ENCODE measurements around the gene SH3BP2.
A peak's percentile ranks its signal among the peaks of the same experiment; 100 is the strongest.

SH3BP2 gene

DNA sequence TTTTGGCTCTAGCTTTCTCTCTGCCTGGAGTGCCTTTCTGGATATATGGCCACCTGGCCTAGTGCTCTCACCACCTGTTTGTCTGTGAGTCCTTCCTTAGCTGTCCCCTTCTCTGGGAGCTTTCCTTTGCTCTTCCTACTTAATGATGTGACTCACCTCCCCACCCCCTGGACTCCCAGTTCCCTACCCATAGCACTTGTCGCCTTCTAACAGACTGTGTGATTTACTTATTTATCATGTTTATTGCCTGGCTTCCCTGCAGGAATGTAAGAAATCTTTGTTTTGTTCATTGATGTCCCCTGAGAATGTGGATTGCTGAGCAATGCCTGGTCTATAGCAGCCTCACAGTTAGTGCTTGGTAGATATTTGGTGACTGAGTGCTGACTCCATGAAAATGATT is 69.6 kb downstream of the SH3BP2 start:
- no peak for DNase-seq
- intact Hi-C loops (cut with DNase I) = no loop called here

DNA sequence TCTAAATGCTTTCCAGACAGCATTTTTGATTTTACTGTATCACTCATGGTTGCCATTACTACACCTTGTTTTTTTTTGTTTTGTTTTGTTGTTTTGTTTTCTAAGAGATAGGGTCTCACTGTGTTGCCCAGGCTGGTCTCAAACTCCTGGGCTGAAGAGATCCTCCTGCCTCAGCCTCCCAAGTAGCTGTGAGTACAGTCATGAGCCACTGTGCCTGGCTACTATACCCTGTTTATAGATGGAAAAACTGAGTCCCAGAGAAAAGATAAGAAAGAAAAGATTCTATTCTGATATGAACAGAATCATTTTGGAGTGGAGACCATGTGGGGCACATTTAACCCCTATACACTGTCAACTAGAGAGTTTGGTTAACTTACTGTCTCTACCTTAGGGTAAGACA is 70.8 kb downstream of the SH3BP2 start:
- no peak for DNase-seq
- intact Hi-C loops (cut with DNase I) = no loop called here

DNA sequence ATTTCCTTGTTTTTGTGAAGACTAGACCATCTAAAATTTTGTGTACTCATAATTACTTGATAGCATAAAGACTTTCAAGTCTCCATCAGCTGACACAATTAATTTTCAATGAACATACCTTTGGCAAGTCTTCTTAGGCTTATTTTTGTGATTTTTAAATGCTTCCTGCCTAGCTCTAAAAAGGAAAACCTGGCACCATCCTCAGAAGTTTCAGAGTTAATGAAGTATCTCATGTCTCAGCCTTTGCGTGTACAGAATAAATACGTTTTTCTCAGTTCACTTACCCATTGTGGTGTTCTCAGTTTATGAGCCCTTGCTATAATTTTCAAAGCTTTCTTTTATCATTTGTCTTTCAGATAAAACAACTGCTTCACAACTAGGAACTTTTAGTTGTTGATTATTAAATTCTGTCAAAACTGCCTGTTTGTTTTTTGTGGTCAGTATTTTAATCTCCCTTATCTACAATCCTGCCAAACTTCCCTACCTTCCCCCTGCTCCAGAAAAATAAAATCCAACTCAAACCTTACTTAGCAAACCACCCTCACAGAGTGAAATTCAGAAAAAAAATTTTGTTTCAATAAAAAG is 72.4 kb downstream of the SH3BP2 start:
- DNase-seq = no peak
- intact Hi-C loops (cut with DNase I) = no loop called here

DNA sequence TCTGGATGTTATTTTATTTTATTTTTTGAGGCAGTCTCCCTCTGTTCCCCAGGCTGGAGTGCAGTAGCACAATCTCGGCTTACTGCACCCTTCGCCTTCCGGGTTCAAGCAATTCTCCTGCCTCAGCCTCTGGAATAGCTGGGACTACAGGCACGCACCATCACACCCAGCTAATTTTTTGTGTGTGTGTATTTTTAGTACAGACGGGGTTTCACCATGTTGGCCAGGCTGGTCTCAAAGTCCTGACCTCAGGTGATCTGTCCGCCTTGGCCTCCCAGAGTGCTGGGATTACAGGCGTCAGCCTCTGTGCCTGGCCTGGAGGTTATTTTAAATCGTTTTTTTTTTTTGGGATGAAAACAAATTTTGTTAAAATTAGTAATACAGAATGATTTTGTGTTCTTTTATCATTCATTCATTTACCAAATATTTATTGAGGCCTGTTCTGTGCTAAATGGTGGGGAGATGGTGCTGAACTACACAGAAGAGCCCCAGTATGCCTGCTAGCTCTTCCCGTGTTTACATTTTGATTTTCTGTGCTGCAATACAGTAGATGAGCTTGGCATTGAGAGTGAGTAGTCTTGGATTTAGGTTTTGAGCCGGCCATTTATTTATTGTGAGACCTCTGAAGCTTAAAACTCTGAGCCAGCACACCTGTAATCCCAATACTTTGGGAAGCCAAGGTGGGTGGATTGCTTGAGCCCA is 73.4 kb downstream of the SH3BP2 start:
- DNase-seq = no peak
- intact Hi-C loops (cut with DNase I) = no loop called here

DNA sequence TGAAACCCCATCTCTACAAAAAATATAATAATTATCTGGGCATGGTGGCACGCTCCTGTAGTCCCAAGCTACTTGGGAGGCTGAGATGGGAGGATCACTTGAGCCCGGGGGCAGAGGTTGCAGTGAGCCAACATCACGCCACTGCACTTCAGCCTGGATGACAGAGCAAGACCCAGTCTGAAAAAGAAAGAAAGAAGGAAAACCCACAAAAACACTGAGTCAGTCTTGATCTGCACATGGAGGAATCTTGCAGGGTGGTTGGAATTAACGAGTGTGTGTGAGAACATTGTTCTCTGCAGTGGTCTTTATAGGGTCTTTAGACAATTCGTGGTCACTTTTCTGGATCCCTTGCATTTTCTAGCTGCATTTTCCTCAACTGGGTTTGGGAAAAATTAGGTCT is 74.0 kb downstream of the SH3BP2 start:
- intact Hi-C loops (cut with DNase I) = no loop called here
- DNase-seq = no peak

DNA sequence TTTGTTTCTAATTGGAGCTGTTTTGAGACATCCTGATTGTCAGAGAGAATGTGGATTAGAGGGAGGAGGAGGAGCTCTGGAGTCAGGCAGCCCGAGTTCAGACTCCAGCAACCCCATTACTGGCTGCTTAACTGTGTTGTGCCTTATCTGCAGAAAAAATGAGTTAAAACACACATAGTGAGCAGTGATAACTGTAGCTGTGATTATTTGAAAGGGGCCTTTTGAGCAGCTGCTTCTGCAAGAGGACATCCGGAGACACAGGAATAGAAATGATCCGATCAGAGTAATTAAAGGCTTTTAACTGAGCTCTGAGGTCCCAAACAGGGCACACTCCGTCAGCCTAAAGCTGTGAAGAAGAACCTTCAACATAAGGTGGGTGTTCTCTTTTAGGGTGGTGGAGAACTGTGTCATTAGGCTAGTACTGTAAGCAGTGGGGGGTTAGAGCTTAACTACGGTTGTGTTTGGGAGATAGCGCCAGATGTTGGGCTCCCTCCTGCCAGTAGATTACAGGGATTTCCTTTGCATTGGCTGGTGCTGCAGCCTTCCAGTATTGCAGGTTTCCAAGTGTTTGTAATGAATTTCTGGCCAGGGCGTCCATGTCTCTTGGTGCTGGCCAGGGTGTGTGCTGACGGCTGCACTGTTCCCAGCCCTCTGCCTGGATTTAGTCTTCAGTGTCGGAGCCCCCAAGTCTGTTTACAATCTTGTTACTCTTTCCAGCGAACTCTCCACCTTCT is 75.0 kb downstream of the SH3BP2 start:
- peak in 1 of 10 donors; percentile 67 for DNase-seq
- intact Hi-C loops (cut with DNase I) = no loop called here

DNA sequence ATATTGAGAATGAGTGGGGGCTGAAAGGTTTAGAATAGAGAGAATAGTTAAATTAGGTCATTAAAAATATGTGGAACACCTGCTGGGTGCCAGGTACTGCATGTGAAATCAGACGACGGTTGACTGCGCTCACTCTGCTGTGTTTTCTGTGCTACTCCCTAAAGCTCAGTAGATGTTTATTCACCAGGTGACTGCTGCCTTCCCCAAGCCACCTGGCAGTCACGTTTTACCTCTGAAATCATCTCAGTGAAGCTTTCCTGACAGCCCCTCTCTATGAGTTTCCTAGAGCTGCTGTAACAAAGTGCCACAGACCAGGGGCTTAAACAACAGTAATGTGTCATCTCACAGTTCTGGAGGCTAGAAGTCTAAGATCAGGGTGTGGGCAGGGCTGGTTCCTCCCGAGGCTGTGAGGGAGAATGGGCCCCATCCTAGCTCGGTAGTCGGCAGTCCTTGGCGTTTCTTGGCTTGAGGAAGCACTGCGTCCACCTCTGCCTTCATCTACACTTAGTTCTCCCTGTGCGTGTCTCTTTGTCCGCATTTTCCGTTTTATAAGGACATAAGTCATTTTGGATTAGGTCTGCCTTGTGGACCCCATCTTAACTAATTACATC is 76.1 kb downstream of the SH3BP2 start:
- intact Hi-C loops (cut with DNase I) = no loop called here
- peak in 1 of 10 donors; percentile 46 for DNase-seq

DNA sequence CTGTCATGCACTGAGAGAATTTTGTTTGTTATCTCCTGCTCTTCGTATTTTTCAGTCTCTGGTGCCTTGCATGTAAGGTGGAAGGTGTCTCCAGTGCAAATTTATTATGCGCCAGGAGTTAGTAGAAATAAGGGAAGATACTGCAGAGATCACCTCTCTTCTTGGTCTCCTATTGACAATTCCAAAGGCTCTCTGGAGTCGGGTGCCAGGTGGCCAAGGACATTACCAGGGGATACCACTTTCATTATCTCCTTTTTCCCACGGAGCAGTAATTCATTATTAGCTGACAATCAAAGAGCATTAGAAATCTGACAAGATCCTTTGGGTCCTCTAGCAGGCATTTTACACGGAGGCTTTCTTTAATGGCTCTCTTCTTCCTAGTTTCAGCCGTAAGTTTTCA is 76.8 kb downstream of the SH3BP2 start:
- no peak for DNase-seq
- intact Hi-C loops (cut with DNase I) = no loop called here

DNA sequence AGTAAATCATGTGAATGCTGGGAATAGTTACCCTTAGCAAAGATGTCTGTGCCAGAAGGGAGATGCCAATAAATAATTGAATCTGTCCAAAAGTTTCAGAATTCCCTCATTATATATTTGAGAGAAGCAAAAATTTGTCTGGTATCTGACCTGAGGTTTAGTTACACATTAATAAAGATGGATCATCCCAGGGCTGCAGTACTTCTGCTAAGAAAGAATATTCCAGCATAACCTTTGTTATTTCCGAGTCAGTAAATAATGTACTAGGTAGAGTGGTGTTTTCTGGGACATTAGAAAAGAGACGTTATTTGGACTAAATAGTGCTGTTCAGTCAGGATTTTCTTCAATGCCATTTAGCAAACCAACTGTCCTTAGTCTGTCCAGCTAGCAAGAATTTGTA is 77.2 kb downstream of the SH3BP2 start:
- DNase-seq = no peak
- intact Hi-C loops (cut with DNase I) = no loop called here

DNA sequence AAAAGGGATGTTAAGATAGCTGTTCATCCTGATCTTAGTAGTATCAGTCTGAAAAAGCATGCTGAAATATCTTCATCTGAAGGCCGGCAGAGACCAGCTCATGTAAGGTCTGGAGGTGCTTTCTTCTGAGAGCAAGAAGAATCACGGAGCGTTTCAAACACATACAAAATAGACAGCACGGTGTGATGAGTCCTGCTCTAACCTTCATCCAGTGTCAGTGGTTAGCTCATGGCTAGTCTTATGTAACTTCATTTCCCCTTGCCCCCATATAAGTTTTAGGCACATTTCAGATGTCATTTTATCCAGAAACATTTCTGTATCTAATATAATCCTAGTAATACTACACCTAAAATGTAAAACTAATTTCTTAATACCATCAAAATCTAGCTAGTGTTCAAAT is 78.6 kb downstream of the SH3BP2 start:
- intact Hi-C loops (cut with DNase I) = no loop called here
- DNase-seq = no peak

DNA sequence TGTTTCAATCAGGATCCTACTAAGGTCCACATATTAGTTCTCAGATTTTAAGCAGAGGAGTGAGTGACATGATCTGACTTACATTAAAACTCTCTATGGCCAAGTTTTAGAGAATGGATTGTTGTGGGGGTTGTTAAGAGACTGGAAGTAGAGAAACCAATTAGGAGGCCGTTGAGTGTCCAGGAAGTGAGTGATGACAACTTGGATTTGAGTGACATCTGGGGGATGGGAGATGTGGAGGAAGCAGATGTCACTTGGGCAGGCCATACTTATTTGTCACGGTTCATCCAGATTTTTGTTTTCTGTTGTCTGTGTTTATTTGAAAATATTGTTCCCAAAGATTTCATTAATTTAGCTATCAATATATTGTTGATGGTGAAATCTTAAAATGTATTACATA is 79.0 kb downstream of the SH3BP2 start:
- intact Hi-C loops (cut with DNase I) = no loop called here
- no peak for DNase-seq

DNA sequence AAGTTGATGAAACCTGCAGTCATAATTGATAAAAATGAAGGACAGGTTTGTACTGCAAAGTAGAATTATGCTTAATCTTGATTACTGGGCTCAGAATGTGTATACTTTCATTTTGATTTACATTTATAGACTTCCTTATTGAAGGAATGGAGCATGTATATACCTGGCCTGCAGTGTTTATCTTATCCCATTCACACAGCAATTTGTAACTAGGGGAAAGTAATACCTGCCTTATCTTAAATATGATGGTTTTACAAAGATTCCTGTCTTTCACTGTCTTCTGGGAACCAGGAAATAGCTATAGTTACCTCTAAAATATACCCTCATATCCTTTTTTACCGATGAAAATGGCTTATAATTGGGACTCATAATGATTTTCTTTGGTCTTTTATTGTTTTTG is 80.4 kb downstream of the SH3BP2 start:
- intact Hi-C loops (cut with DNase I) = no loop called here
- no peak for DNase-seq

DNA sequence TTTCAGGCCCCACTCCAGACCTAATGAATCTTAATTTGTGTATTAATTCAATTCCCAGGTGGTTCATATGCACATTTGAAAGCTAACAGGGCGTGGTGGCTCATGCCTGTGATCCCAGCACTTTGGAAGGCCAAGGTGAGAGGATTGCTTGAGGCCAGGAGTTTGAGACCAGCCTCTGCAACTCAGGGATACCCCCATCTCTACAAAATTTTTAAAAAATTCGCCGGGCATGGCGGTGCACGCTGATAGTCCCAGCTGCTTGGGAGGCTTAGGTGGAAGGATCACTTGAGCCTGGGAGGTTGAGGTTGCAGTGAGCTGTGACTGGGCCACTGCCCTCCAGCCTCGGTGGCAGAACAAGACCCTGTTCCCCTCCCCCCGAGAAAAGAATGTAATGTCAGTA is 82.0 kb downstream of the SH3BP2 start:
- intact Hi-C loops (cut with DNase I) = no loop called here
- peak in 1 of 10 donors; percentile 42 for DNase-seq

DNA sequence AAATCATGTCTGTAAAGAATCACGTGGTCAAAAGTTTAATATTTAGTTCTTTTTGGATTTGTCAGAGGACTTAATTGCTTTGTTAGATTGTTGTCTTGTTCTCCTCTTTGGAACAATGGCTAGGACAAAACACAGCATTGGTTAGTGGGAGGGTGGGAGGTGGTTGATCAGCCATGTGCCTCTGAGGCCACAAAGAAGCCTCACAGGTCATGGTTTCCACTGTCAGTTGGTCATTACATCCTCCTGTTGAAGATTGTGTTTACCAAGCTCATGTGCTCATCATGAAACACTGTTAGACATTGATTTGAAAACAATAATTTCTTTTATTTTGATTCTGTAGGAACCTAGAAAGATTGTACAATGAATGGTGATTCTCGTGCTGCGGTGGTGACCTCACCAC is 82.7 kb downstream of the SH3BP2 start:
- peak in 2 of 10 donors; percentile 41 to 84 for DNase-seq
- intact Hi-C loops (cut with DNase I) = no loop called here

DNA sequence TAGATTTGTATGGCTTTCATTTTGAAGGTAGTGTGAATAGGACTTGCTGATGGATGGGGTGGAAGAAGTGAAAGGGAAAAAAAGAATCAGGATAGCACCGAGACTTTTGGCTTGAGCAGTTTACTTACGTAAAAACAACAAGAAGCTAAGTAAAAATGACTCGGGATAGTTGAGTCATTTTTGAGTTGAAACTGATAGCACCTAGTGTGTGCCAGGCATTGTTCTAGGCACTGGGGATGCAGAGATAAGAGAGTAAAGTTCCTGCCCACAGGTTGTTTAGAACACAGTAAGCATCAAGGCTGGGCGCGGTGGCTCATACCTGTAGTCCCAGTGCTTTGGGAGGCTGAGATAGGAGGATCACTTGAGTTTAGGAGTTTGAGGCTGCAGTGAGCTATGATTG is 85.5 kb downstream of the SH3BP2 start:
- DNase-seq = no peak
- intact Hi-C loops (cut with DNase I) = no loop called here

DNA sequence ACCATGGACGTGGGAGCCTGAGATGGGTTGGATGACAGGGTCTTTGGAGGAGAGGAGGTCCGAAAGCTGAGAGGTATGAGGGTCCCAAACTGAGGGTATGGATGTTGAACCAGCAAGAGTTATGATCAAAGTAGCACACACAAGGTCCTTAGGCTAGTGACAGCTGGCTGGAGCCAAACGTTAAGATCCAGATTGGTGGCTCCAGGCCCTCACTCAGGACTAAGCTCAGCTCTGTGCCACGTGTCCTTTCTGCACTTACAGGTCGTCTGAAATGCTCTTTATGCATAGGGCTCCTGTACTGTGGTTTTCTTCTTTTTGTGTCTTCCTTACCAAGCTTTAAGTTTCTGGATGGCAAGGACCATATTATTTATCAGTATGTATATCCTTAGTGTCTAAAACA is 86.1 kb downstream of the SH3BP2 start:
- intact Hi-C loops (cut with DNase I) = no loop called here
- DNase-seq = no peak

DNA sequence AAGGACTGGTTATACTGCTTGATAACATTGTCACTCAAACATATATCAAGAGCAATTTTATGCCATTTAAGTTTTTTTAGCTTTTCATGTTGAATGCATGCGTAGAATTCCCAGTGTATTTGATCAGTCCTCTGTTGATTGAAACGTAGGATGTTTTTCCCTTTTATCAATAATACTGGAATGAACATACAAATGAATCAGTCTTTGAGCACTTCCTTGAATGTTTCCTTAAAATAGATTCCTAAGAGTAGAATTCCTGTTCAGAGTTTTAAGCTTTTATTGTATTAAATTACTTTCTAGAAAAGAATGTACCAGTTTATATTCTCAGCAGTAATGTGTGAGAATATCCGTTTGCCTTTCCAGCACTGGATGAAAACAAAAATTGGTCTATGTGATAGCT is 88.5 kb downstream of the SH3BP2 start:
- intact Hi-C loops (cut with DNase I) = no loop called here
- DNase-seq = no peak

DNA sequence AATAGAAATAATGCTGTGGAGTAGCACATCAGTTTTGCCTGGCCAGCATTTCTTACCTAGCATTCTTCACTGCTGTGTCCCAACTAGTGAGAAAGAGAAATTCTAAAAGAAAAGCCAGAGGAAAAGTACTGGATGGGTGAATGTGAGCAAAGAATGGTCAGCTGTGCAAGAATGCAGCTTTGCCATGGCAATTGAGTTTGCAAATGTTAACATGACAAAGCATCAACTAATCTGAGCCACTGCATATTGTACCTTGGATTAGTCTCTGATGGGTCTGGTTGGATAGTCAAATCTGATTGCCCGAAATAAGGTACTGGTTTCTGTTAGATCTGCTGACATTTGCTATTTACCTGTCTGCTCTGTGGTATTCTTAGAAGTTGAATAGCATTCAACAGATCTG is 89.5 kb downstream of the SH3BP2 start:
- DNase-seq = no peak
- intact Hi-C loops (cut with DNase I) = no loop called here

DNA sequence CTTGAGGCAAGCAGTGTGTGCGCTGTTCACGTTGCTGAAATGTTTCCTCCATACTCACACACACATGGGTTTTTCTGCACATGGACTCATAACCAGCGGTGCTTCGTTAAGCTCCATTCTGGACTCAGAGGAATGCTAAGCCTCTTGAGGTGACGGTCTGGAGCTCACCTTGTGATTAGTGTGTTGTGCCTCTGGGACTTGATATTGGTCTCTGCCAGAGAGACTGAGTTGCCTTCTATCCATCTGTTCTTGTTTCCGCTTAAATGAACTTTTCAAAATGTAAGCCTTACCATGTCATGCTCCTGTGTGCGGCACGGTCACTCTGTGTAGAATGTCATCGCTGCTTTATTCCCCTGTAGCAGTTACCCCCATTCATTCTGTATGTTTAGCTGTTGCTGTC is 93.3 kb downstream of the SH3BP2 start:
- DNase-seq = no peak
- intact Hi-C loops (cut with DNase I) = no loop called here

DNA sequence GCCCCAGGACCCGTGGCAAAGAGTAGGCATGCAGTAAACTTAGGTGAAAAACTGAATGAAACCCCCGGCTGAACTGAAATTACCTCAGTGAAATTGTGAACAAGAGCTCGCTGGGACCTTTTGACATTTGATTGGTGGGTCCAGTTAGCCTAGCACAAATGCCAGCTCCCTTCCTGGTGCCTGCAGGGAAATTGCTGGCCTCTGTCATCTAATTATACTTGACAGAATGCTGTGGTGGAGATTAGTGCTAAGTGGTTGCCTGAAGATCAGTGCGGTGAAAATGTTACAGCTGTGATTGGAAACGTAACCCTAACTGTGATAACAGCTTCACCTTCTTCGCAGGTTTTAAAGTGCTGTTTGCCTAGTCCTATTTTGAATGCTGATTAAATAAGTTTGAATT is 93.7 kb downstream of the SH3BP2 start:
- intact Hi-C loops (cut with DNase I) = no loop called here
- no peak for DNase-seq

DNA sequence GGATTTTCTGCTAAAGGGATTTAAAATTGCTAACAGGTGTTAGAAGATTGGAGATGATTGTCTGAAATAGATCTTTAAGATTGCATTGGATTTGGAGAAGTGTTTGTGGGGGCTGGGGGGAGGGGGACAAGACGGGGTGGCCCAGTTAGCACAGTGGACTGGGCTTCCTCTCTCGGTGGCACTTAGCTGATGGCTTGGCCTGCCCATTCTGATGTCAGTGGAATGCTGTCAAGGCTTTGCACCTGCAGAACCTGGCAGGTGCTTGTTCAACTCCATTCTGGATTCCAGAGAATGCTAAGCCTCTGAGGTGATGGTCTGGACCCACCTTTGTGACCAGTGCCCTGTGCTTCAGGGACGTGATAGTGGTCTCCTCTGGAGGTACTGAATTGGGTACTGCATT is 94.5 kb downstream of the SH3BP2 start:
- DNase-seq = no peak
- intact Hi-C loops (cut with DNase I) = no loop called here

DNA sequence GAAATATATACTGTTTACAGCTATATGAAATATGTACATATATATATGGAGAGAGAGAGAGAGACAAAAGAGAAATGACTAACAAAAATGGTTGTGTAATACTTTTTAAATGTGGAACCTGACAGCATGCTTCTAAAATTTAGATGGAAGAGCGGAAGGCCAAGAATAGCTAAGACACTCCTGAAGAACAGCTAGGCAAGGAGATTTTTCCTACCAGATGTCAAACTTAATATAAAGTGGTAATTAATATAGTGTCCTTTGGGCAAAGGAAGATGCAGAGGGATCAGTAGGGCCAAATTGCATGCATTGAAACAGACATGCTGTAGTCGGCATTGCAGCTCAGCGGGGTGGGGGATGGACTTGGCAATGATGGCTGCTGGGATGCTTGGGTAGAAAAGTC is 96.0 kb downstream of the SH3BP2 start:
- peak in 1 of 10 donors; percentile 46 for DNase-seq
- intact Hi-C loops (cut with DNase I) = no loop called here

Measured in posterior cingulate gyrus (tissue), 11 donors.